HAP-1 (cell line): ENCODE data around the gene UBE2J1.
"Not testable (repeated sequence)": the region's sequence is repeated elsewhere in the genome, so short reads cannot be mapped to it uniquely, and the experiment has no call there.

Source experiments
- DNase-seq, 2 experiments: peaks; one replicate each; pipeline ENCODE4 v3.0.0-alpha.2; 2016 to 2020; ENCODE audit warnings: low spot score in 2 of 2
- H3K27me3 ChIP-seq: fragments of 250-450 bp; sonication (Bioruptor Pico); 2 replicates; pipeline ENCODE4 v1.5.1; 2020; ENCODE audit warnings: low read depth, mild to moderate bottlenecking, moderate library complexity
- H3K36me3 ChIP-seq: fragments of 250-450 bp; sonication (Bioruptor Pico); replicated peaks from 2 replicates; pipeline ENCODE4 v1.5.1; 2020; ENCODE audit warnings: mild to moderate bottlenecking
- H3K4me1 ChIP-seq: fragments of 250-450 bp; sonication (Bioruptor Pico); 2 replicates; pipeline ENCODE4 v1.5.1; 2020; ENCODE audit warnings: mild to moderate bottlenecking
- H3K4me3 ChIP-seq: fragments of 250-450 bp; sonication (Bioruptor Pico); 2 replicates; pipeline ENCODE4 v1.5.1; 2020; ENCODE audit warnings: mild to moderate bottlenecking, moderate library complexity
- H3K9me3 ChIP-seq: fragments of 250-450 bp; sonication (Bioruptor Pico); 2 replicates; pipeline ENCODE4 v1.5.1; 2020; ENCODE audit warnings: mild to moderate bottlenecking, moderate library complexity
- in situ Hi-C: fragments of 300-500 bp; cut with MboI; formaldehyde crosslinking; loops from 3 replicates; pipeline ENCODE4 v1.14.3; 2020; ENCODE audit warnings: low sequenced_read_pairs, inconsistent platforms, mixed read lengths

UBE2J1 gene

GRCh38 chr6:89302195-89302770, 50.2 kb downstream of the UBE2J1 start:
- no peak overlapping the region for H3K4me3 ChIP-seq
- in situ Hi-C loops = no loop called here
- no peaks in the 10 kb centered on the region for H3K36me3 ChIP-seq
- H3K4me1 ChIP-seq = peaks cover 16% of the 10 kb centered on the region
- DNase-seq = no peak
- H3K27me3 ChIP-seq = peaks cover 3% of the 10 kb centered on the region; the same call in 1 of the 2 replicates
- H3K9me3 ChIP-seq = no peaks in the 10 kb centered on the region

GRCh38 chr6:89301586-89302194, 50.8 kb downstream of the UBE2J1 start:
- DNase-seq = no peak
- H3K4me1 ChIP-seq = peaks cover 16% of the 10 kb centered on the region
- H3K4me3 ChIP-seq = no peak overlapping the region
- H3K27me3 ChIP-seq = peaks cover under 1% of the 10 kb centered on the region; the same call in 1 of the 2 replicates
- no peaks in the 10 kb centered on the region for H3K36me3 ChIP-seq
- H3K9me3 ChIP-seq = no peaks in the 10 kb centered on the region
- in situ Hi-C loops = no loop called here

GRCh38 chr6:89299466-89299850, 53.1 kb downstream of the UBE2J1 start:
- Histone ChIP-seq H3K27me3 (0 out of 2 replicates have a peak, but pooled peaks cover 5% of the 10 kb centered on the region), H3K36me3 (no peaks in the 10 kb centered on the region), H3K9me3 (no peaks in the 10 kb centered on the region), H3K4me3 (no peak overlapping the region), H3K4me1 (peaks cover 16% of the 10 kb centered on the region)
- DNase-seq = peak in 1 of 2 experiments; percentile 34
- in situ Hi-C loops = no loop called here

GRCh38 chr6:89298680-89299465, 53.6 kb downstream of the UBE2J1 start:
- Histone ChIP-seq H3K4me3 (no peak overlapping the region), H3K4me1 (peaks cover 16% of the 10 kb centered on the region), H3K27me3 (0 out of 2 replicates have a peak, but pooled peaks cover 5% of the 10 kb centered on the region), H3K36me3 (no peaks in the 10 kb centered on the region), H3K9me3 (no peaks in the 10 kb centered on the region)
- in situ Hi-C loops = no loop called here
- peak in 1 of 2 experiments; percentile 46 for DNase-seq

DNA sequence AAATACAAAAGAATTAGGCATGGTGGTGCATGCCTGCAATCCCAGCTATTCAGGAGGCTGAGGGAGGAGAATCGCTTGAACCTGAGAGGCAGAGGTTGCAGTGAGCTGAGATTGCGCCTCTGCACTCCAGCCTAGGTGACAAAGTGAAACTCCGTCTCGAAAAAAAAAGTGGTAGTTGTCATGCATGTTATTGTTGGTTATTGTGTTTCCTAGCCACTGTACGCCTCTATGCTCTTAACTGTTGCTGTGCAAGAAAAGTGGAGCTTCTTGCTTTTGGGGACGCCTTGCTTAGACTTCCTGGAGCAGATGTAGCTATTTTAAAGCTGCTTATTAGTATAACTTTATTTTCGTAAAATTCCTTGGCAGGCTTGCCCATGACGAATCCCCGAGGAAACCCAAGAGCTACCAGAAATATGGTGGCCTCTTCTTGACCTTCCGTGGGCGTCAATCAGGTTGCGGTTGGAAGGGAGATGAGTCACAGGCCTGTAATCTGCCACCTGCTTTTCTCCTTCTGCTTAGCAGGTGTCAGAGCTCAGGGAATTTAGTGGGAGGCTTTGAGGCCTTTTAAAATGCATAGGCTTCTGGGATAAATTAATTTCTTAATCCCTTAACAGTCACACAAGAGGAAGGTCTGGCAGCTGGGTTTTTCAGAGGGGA, 54.7 kb downstream of the UBE2J1 start:
- Histone ChIP-seq H3K27me3 (peaks cover 8% of the 10 kb centered on the region; the same call in 1 of the 2 replicates), H3K9me3 (no peaks in the 10 kb centered on the region), H3K4me1 (peaks cover 16% of the 10 kb centered on the region), H3K4me3 (no peak overlapping the region), H3K36me3 (no peaks in the 10 kb centered on the region)
- peak; percentile 81 to 92 for DNase-seq
- in situ Hi-C loops = no loop called here

DNA sequence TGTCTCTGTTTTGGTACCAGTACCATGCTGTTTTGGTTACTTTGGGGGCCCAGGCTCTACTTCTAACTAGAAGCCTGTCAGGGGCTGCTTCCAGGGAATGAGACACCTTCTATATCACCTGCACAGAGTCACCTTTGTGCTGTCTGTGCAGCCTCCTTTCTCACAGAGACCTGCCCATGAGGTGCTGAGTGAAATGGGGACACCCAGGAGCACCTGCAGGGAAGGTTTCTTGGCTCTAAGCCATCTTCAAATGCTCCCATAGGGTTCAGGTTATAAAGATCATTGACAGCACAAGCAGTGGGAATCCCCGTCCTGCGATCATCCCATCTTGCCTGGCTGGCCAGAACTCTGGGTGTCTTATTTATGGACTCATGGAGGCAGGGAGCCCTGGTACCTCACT, 56.5 kb downstream of the UBE2J1 start:
- Histone ChIP-seq H3K27me3 (peaks cover 9% of the 10 kb centered on the region; the same call in 1 of the 2 replicates), H3K4me3 (no peak overlapping the region), H3K4me1 (peaks cover 16% of the 10 kb centered on the region), H3K9me3 (no peaks in the 10 kb centered on the region), H3K36me3 (no peaks in the 10 kb centered on the region)
- no peak for DNase-seq
- in situ Hi-C loops = no loop called here

GRCh38 chr6:89295116-89295515, 57.4 kb downstream of the UBE2J1 start:
- H3K4me3 ChIP-seq, H3K36me3 ChIP-seq, H3K9me3 ChIP-seq, in situ Hi-C loops, H3K27me3 ChIP-seq, DNase-seq: not testable (repeated sequence)
- peaks cover 16% of the 10 kb centered on the region for H3K4me1 ChIP-seq

GRCh38 chr6:89291256-89291819, 61.2 kb downstream of the UBE2J1 start:
- H3K36me3 ChIP-seq = no peaks in the 10 kb centered on the region
- no peaks in the 10 kb centered on the region for H3K9me3 ChIP-seq
- peaks cover 7% of the 10 kb centered on the region; the same call in 1 of the 2 replicates for H3K27me3 ChIP-seq
- no peaks in the 10 kb centered on the region for H3K4me1 ChIP-seq
- DNase-seq = no peak
- in situ Hi-C loops = no loop called here
- H3K4me3 ChIP-seq = no peak overlapping the region

DNA sequence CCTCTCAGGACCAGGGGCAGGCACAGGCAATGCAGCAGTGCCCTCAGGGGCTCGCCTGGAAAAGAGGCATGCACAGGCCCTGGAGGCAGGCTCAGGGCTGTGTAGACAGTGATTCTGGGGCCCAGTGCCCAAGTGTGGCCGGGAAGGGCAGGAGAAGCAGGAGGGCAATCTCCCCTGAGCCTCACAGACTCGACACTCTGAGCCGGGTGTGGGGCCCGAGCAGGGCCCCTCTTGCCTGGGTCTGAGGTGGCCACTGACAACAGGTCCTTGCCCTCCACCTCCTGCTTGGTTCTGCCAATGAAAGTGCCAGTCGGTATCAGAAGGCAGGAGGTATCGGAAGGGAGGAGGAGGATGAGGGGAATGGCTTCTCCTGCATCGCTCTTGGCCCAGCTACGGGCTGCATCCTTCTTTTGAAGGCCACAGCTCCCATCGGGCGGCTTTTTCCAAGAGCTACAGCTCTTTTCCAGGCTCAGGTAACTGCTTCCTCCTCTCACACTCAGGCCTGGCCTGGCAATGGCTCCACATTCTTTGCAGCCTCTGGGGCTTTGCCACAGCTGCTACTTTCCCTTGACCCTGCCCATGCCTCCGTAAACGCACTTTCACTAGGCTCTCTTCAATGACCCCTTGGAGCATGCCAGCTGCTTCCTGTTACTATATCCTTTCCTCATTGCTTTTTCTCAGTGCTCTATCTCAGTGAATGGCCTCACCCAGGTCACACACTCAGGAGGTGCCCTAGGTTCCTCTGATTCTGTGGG, 61.9 kb downstream of the UBE2J1 start:
- H3K27me3 ChIP-seq = peaks cover 4% of the 10 kb centered on the region; the same call in 1 of the 2 replicates
- no peak for DNase-seq
- H3K9me3 ChIP-seq = no peaks in the 10 kb centered on the region
- H3K4me3 ChIP-seq = no peak overlapping the region
- in situ Hi-C loops = no loop called here
- H3K4me1 ChIP-seq = no peaks in the 10 kb centered on the region
- H3K36me3 ChIP-seq = no peaks in the 10 kb centered on the region

DNA sequence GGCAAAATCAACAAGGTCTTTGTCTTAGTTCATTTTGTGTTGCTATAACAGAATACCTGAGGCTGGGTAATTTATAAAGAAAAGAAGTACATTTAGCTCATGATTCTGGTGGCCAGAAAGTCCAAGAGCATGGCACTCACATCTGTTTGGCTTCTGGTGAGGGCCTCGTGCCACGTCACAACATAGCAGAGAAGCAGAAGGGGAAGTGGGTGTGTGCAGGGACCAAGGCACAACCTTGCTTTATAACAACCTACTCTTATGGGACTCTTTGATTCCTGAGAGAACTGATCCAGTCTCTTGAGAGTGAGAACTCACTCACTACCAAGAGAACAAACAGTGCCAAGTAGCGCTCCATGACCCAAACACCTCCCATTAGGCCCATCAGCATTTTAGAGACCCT, 62.8 kb downstream of the UBE2J1 start:
- Histone ChIP-seq H3K4me1 (no peaks in the 10 kb centered on the region), H3K27me3 (peaks cover 4% of the 10 kb centered on the region; the same call in 1 of the 2 replicates), H3K9me3 (no peaks in the 10 kb centered on the region), H3K4me3 (no peak overlapping the region), H3K36me3 (no peaks in the 10 kb centered on the region)
- DNase-seq = no peak
- in situ Hi-C loops = no loop called here

- DNase-seq = no peak
- Histone ChIP-seq H3K27me3 (no peaks in the 10 kb centered on the region; the same call in 1 of the 2 replicates), H3K4me3 (no peak overlapping the region), H3K36me3 (no peaks in the 10 kb centered on the region), H3K9me3 (no peaks in the 10 kb centered on the region), H3K4me1 (no peaks in the 10 kb centered on the region)
- in situ Hi-C loops = no loop called here
Observed at GRCh38 chr6:89287351-89288028, 65.0 kb downstream of the UBE2J1 start.

- H3K27me3 ChIP-seq = no peaks in the 10 kb centered on the region; the same call in 1 of the 2 replicates
- in situ Hi-C loops = no loop called here
- DNase-seq = no peak
Observed at GRCh38 chr6:89286516-89286915, 66.0 kb downstream of the UBE2J1 start.

More at GRCh38 chr6:89286516-89286915, 66.0 kb downstream of the UBE2J1 start:
- no peaks in the 10 kb centered on the region for H3K36me3 ChIP-seq
- no peaks in the 10 kb centered on the region for H3K9me3 ChIP-seq
- H3K4me3 ChIP-seq = no peak overlapping the region
- H3K4me1 ChIP-seq = no peaks in the 10 kb centered on the region
